ENCODE results near the gene SPI1. TPM values are rescaled to one million over a fixed set of nuclear protein-coding genes. Genes with fewer than 3 reads are reported as not detected.
A peak's percentile ranks its signal among the peaks of the same experiment; 100 is the strongest.

The SPI1 gene
- polyA plus RNA-seq, 1 experiment, result not detected

DNA sequence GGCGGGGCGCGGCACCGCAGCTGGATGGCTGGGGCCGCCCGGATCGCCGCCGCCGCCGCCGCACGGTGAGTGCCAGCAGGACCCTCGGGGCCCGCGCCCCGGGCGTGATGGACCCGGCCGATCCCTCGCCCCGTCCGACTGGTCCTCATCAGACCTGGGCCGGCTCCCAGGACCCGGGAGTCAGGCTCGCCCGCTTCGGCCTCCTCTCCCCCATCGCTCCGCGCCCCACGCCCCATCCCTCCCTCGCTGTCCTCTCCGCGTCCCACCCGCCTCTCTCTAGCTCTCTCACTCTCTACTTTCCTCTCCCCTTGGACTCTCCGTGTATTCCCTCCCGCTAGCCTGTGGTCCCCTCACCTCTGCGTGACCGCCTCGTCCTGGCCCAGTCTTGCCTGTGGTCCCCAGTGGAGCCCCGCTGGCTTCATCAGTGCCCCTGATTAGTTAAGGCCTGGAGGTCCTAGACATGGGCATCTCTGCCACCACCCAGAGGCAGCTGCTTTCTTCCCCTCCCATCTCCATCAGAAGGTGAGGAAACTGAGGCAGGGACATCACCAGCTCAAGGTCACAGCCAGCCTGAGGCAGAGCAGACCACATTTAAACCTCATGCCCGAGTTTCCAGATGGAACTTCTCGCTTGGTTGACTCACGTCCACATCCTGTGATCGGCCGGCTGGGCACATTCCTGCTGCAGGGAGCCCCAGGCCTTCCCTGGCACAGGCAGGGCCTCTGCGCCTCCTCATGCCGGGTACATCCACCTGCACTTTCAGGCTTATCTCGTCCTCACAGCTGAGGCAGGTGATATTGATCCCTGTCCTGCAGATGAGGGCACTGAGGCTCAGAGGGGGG lies 30.5 kb upstream of the SPI1 start:
- ChIA-PET POLR2A (interaction anchor here (0.5 to 0.7 kb wide), 2 partner anchors 12 to 51 kb away, joined by 4 to 6 read pairs; no protein-coding TSS in a partner anchor), CTCF (interaction anchor here (1.0 to 5.1 kb wide), 6 partner anchors 12 to 86 kb away, joined by 3 to 37 read pairs (median 4); no protein-coding TSS in a partner anchor)
- peaks cover 23% of the 10 kb centered on the region for H3K36me3 ChIP-seq (ENCODE audit: control insufficient read depth, insufficient read depth, low read length)
- H3K27me3 ChIP-seq (ENCODE audit: control insufficient read depth, insufficient read depth, low read length), result no peaks in the 10 kb centered on the region
- DNase-seq (ENCODE audit: low read depth), result no peak
- TF ChIP-seq, protein P1, sequence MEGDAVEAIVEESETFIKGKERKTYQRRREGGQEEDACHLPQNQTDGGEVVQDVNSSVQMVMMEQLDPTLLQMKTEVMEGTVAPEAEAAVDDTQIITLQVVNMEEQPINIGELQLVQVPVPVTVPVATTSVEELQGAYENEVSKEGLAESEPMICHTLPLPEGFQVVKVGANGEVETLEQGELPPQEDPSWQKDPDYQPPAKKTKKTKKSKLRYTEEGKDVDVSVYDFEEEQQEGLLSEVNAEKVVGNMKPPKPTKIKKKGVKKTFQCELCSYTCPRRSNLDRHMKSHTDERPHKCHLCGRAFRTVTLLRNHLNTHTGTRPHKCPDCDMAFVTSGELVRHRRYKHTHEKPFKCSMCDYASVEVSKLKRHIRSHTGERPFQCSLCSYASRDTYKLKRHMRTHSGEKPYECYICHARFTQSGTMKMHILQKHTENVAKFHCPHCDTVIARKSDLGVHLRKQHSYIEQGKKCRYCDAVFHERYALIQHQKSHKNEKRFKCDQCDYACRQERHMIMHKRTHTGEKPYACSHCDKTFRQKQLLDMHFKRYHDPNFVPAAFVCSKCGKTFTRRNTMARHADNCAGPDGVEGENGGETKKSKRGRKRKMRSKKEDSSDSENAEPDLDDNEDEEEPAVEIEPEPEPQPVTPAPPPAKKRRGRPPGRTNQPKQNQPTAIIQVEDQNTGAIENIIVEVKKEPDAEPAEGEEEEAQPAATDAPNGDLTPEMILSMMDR (IDR thresholded peaks at IDR 0.05; ENCODE audit: insufficient read depth, low read depth, low read length), result no peak
- peak overlapping the region; percentile 95 for H3K4me3 ChIP-seq (ENCODE audit: low read depth, low read length)

- Histone ChIP-seq H3K27me3 (ENCODE audit: control insufficient read depth, insufficient read depth, low read length) (no peaks in the 10 kb centered on the region), H3K4me3 (ENCODE audit: low read depth, low read length) (peak within 1 kb of the TSS; percentile 95), H3K36me3 (ENCODE audit: control insufficient read depth, insufficient read depth, low read length) (peaks cover 17% of the 10 kb centered on the region)
- DNase-seq (ENCODE audit: low read depth), result peak; percentile 75
- CTCF ChIA-PET, result interaction anchor here (0.6 to 5.1 kb wide), 7 partner anchors 13 to 54 kb away, joined by 3 to 37 read pairs (median 4); no protein-coding TSS in a partner anchor
- POLR2A ChIA-PET, result no interaction called here
- TF ChIP-seq, protein P1 (IDR thresholded peaks at IDR 0.05; ENCODE audit: insufficient read depth, low read depth, low read length), result peak; percentile 45
These were observed 29.6 kb upstream of the SPI1 start, which contains the start of gene SLC39A13 for GRCh38 chr11:47407746-47408590. SLC39A13 (plus strand) TSS chr11:47408590; CDS start chr11:47410095, 1,505 bp downstream.

DNA sequence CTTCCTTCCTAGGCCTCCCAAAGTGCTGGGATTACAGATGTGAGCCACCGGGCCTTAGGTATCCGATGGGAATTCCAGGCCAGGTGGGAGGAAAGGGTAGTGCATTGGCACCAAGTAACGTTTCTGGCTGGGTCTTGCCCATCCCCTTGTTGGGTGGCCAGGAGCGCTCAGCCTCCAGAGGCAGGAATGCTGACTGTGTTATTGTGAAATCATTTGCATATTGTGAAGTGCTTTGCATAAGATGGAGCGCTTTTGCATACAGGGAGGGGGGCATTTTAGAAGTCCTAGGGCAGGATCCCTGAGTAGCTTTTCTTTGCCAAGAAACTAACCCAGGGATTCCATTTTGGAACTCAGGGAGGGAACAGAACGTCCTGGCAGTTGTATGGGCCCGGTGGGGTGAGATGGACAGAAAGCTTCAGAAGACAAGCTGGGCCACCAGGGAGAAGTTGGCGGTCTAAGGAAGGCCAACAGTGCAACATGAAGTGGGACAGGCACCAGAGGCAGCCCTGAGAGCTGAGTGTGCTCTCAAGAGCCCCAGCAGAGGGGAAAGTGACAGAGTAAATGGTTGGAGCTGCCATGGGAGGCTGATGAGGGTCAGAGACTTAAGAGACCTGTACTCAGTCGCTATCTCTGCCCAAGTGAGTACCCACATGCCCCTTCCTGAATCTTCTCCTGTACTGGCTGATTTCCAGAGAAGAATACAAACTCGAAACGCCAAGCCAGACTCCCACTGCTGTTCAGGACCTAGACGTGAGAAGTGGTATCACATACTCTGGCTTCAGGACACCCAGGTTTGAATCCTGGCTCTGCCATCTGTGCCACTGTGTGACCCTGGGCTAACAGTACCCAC lies 28.8 kb upstream of the SPI1 start:
- peak overlapping the region; percentile 53 for H3K4me3 ChIP-seq (ENCODE audit: low read depth, low read length)
- no peak for DNase-seq (ENCODE audit: low read depth)
- CTCF ChIA-PET, result interaction anchor here (0.6 to 2.0 kb wide), 4 partner anchors 14 to 35 kb away, joined by 3 to 25 read pairs (median 6); no protein-coding TSS in a partner anchor
- no peaks in the 10 kb centered on the region for H3K27me3 ChIP-seq (ENCODE audit: control insufficient read depth, insufficient read depth, low read length)
- H3K36me3 ChIP-seq (ENCODE audit: control insufficient read depth, insufficient read depth, low read length), result peaks cover 17% of the 10 kb centered on the region
- POLR2A ChIA-PET, result interaction anchor here (0.7 kb wide), 1 partner anchor 586 kb away, joined by 3 read pairs; no protein-coding TSS in a partner anchor
- TF ChIP-seq, protein P1 (IDR thresholded peaks at IDR 0.05; ENCODE audit: insufficient read depth, low read depth, low read length), result peak; percentile 30; the same call in 1 of the 2 replicates

DNA sequence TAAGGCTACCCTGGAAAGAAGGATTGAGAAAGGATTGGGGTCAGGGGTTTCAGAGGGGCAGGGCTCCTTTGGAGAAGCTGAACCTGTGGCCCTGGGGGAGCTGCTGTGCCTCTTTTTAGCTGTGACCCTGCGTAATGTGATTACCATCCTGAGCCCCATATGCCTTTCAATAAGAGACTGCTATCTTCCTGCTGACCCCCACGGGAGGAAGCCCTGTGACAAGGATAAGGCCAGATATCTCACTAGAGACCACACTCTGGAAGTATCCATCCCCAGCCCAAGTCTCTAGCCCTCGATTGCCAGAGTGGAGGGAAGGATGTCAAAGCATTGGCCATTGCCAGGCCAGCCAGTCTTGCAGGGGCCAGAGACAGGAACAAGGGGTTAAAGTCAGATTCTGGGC lies 25.2 kb upstream of the SPI1 start:
- CTCF ChIA-PET, result interaction anchor here (0.9 to 3.9 kb wide), 2 partner anchors 13 to 30 kb away, joined by 3 to 20 read pairs; no protein-coding TSS in a partner anchor
- Histone ChIP-seq H3K4me3 (ENCODE audit: low read depth, low read length) (no peak overlapping the region), H3K27me3 (ENCODE audit: control insufficient read depth, insufficient read depth, low read length) (no peaks in the 10 kb centered on the region), H3K36me3 (ENCODE audit: control insufficient read depth, insufficient read depth, low read length) (no peaks in the 10 kb centered on the region)
- TF ChIP-seq, protein P1 (IDR thresholded peaks at IDR 0.05; ENCODE audit: insufficient read depth, low read depth, low read length), result no peak
- POLR2A ChIA-PET, result no interaction called here
- no peak for DNase-seq (ENCODE audit: low read depth)
